PC-9 (cell line): ENCODE results near the gene CNTNAP2. TPM values are rescaled to one million over a fixed set of nuclear protein-coding genes. Genes with fewer than 3 reads are reported as not detected.

Experiments used
- BruUV-seq: library from RNA; stranded (reverse); fragments of 400-500 nt; replicated peaks from 2 replicates; lab custom pipeline; 2021; lab: Mats Ljungman, UMichigan
- CTCF ChIA-PET: fragments of 300-600 bp; sonication (Branson Sonifier 250); formaldehyde crosslinking; loops from one replicate; lab custom pipeline; 2022; ENCODE audit warnings: antibody characterized with exemption; lab: Charles Lee
- POLR2A ChIA-PET: fragments of 300-600 bp; sonication (Branson Sonifier 250); formaldehyde crosslinking; loops from one replicate; lab custom pipeline; 2022; ENCODE audit warnings: antibody characterized with exemption; ENCODE audit not compliant: unreplicated experiment; lab: Charles Lee
- DNase-seq, 2 experiments: peaks; one replicate each; pipeline versions ENCODE4 v3.0.0 to v3.0.0-alpha.2; 2015 to 2022; ENCODE audit warnings: mixed read lengths in 1 of 2
- H2AFZ ChIP-seq: fragments of 200-600 bp; sonication (generic); 2 replicates; pipeline ENCODE4 v1.8.1; 2017; ENCODE audit warnings: antibody characterized with exemption
- H3F3A ChIP-seq: fragments of 200-600 bp; sonication (generic); 2 replicates; pipeline ENCODE4 v1.8.1; 2017; ENCODE audit warnings: antibody characterized with exemption, mild to moderate bottlenecking, low read depth; ENCODE audit not compliant: insufficient read depth
- H3K27ac ChIP-seq: fragments of 200-600 bp; sonication (generic); 2 replicates; pipeline ENCODE4 v1.6.1; 2016; ENCODE audit warnings: mixed run types
- H3K27me3 ChIP-seq: fragments of 200-600 bp; sonication (generic); 2 replicates; pipeline ENCODE4 v1.6.1; 2016; ENCODE audit warnings: low read depth, mixed run types; ENCODE audit not compliant: insufficient read depth
- H3K36me3 ChIP-seq: fragments of 200-600 bp; sonication (generic); 2 replicates; pipeline ENCODE4 v1.6.1; 2016; ENCODE audit warnings: low read depth, mixed run types
- H3K4me1 ChIP-seq: fragments of 200-600 bp; sonication (generic); replicated peaks from 2 replicates; pipeline ENCODE4 v1.6.1; 2016; ENCODE audit warnings: mixed run types; ENCODE audit not compliant: insufficient read depth
- H3K4me2 ChIP-seq: fragments of 200-600 bp; sonication (generic); 2 replicates; pipeline ENCODE4 v1.6.1; 2017; ENCODE audit warnings: mixed run types
- H3K4me3 ChIP-seq: fragments of 200-600 bp; sonication (generic); 2 replicates; pipeline ENCODE4 v1.6.1; 2016; ENCODE audit warnings: mixed run types
- H3K79me2 ChIP-seq: fragments of 200-600 bp; sonication (generic); 2 replicates; pipeline ENCODE4 v1.6.1; 2017; ENCODE audit warnings: low read depth, mixed run types
- H3K9me2 ChIP-seq: fragments of 200-600 bp; sonication (generic); 2 replicates; pipeline ENCODE4 v1.8.1; 2017; ENCODE audit warnings: mild to moderate bottlenecking; ENCODE audit not compliant: insufficient read depth
- H3K9me3 ChIP-seq: fragments of 200-600 bp; sonication (generic); 2 replicates; pipeline ENCODE4 v1.8.1; 2016; ENCODE audit warnings: low read depth; ENCODE audit not compliant: insufficient read depth
- H4K20me1 ChIP-seq: fragments of 200-600 bp; sonication (generic); 2 replicates; pipeline ENCODE4 v1.8.1; 2017; ENCODE audit not compliant: insufficient read depth
- CTCF ChIP-seq: fragments of 200-600 bp; sonication (generic); conservative IDR thresholded peaks from 2 replicates; pipeline ENCODE4 v1.6.1; 2017; ENCODE audit warnings: mixed run types, antibody characterized with exemption, mild to moderate bottlenecking, moderate library complexity
- EZH2 ChIP-seq: fragments of 200-600 bp; sonication (generic); IDR thresholded peaks from 2 replicates; pipeline ENCODE4 v1.8.0; 2017; ENCODE audit warnings: antibody characterized with exemption, low read depth
- intact Hi-C: fragments of 100-400 bp; cut with micrococcal nuclease; formaldehyde crosslinking; loops from one replicate; pipeline ENCODE4 v1.10.0; 2022; ENCODE audit not compliant: unreplicated experiment
- total RNA-seq: library from RNA; stranded (reverse); gene quantifications from 2 replicates; pipeline ENCODE4 v1.2.3, GENCODE V29; 2021

Gene CNTNAP2
- total RNA-seq, 1 experiment from 2014 or later: not detected

GRCh38 chr7:148135116-148135515, 2018.5 kb downstream of the CNTNAP2 start:
- no TSS peak for BruUV-seq
- Histone ChIP-seq H3K79me2 (no peaks in the 10 kb centered on the region), H3K4me2 (no peak overlapping the region), H2AFZ (no peak overlapping the region), H3K9me3 (no peaks in the 10 kb centered on the region), H3K27me3 (peaks cover 20% of the 10 kb centered on the region; the same call in 1 of the 2 replicates), H3K4me1 (no peaks in the 10 kb centered on the region), H3K27ac (no peak overlapping the region), H4K20me1 (no peaks in the 10 kb centered on the region), H3K9me2 (no peaks in the 10 kb centered on the region; the same call in 1 of the 2 replicates), H3K4me3 (no peak overlapping the region), H3F3A (no peaks in the 10 kb centered on the region), H3K36me3 (no peaks in the 10 kb centered on the region)
- DNase-seq: peak in 1 of 2 experiments; percentile 33
- intact Hi-C loops: no loop called here
- TF ChIP-seq CTCF (no peak), EZH2 (no peak)
- POLR2A ChIA-PET: no interaction called here
- CTCF ChIA-PET: no interaction called here

GRCh38 chr7:148135997-148136396, 2019.4 kb downstream of the CNTNAP2 start:
- no peak for DNase-seq
- intact Hi-C loops: no loop called here
- Histone ChIP-seq H3K27ac (no peak overlapping the region), H3K9me3 (no peaks in the 10 kb centered on the region), H3K4me1 (no peaks in the 10 kb centered on the region), H3K4me3 (no peak overlapping the region), H3K79me2 (no peaks in the 10 kb centered on the region), H3K27me3 (peaks cover 14% of the 10 kb centered on the region; the same call in 1 of the 2 replicates), H4K20me1 (no peaks in the 10 kb centered on the region), H3K36me3 (no peaks in the 10 kb centered on the region), H2AFZ (no peak overlapping the region), H3K4me2 (no peak overlapping the region), H3K9me2 (no peaks in the 10 kb centered on the region), H3F3A (no peaks in the 10 kb centered on the region)
- POLR2A ChIA-PET: no interaction called here
- no TSS peak for BruUV-seq
- CTCF ChIA-PET: no interaction called here
- TF ChIP-seq EZH2: no peak
- TF ChIP-seq CTCF: no peak

DNA sequence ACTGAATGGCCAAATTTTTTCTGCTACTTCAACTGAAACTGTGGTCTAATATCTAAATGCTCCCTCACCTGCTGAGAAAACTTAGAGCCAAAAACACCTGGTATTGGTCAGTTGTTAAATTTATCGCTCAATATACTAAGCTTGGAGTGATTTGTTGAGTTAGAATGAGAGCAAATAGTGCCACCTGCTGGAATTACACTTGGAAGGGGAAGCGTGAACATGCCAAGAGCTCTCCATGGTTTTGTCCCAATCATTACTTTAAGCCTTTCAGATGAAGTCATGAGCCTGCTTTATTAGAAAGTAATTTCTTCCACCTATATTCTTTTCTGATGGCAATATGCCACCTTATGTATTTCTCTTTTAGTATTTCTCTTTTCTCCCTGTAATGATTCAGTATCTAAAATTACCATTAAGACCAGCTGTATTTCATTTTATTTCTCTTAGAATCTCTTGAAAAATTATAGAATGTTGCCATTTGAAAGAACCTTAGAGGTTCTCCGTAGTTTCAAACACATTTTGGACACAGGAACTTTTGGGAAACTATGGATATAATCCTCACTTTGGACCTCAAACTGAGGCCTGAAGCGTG, 2026.2 kb downstream of the CNTNAP2 start:
- no peak for TF ChIP-seq EZH2
- peak; percentile 68 for TF ChIP-seq CTCF
- Histone ChIP-seq H3K9me3 (no peaks in the 10 kb centered on the region), H3K4me3 (no peak overlapping the region), H3K9me2 (no peaks in the 10 kb centered on the region), H3K79me2 (no peaks in the 10 kb centered on the region), H2AFZ (no peak overlapping the region), H3K4me2 (no peak overlapping the region), H3F3A (no peaks in the 10 kb centered on the region), H3K27me3 (0 out of 2 replicates have a peak, but pooled peaks cover 4% of the 10 kb centered on the region), H3K36me3 (no peaks in the 10 kb centered on the region), H3K4me1 (no peaks in the 10 kb centered on the region), H4K20me1 (no peaks in the 10 kb centered on the region), H3K27ac (no peak overlapping the region)
- BruUV-seq: no TSS peak
- CTCF ChIA-PET: no interaction called here
- POLR2A ChIA-PET: interaction anchor here (0.7 kb wide), 1 partner anchor 1972 kb away, joined by 8 read pairs; no protein-coding TSS in a partner anchor
- no peak for DNase-seq
- intact Hi-C loops: no loop called here
